ENCODE measurements around the gene LRRC23.

DNA sequence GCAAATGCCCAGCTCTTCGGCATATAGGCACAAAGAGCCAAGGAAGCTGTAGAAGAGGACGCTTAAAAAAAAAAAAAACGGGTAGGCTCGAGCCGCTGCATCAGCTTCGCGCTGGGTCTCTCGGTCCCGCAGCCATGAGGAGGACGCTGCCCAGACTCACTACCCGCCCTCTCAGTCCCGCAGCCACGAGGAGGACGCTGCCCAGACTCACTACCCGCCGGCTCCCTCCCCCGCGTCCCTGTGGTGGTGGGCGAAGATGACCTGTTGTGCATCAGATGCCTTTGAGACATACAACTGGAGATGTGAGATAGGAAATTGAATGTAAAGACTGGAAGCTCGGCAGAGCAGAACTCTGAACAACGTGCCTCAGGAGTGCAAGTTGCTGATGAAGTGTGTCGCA, 20.1 kb upstream of the LRRC23 start:
- TF ChIP-seq, protein P1, sequence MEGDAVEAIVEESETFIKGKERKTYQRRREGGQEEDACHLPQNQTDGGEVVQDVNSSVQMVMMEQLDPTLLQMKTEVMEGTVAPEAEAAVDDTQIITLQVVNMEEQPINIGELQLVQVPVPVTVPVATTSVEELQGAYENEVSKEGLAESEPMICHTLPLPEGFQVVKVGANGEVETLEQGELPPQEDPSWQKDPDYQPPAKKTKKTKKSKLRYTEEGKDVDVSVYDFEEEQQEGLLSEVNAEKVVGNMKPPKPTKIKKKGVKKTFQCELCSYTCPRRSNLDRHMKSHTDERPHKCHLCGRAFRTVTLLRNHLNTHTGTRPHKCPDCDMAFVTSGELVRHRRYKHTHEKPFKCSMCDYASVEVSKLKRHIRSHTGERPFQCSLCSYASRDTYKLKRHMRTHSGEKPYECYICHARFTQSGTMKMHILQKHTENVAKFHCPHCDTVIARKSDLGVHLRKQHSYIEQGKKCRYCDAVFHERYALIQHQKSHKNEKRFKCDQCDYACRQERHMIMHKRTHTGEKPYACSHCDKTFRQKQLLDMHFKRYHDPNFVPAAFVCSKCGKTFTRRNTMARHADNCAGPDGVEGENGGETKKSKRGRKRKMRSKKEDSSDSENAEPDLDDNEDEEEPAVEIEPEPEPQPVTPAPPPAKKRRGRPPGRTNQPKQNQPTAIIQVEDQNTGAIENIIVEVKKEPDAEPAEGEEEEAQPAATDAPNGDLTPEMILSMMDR (conservative IDR thresholded peaks at IDR 0.05; ENCODE audit: low read depth, low read length), result no peak
- TF ChIP-seq EZH2 (IDR thresholded peaks at IDR 0.05; ENCODE audit: low read length, unreplicated experiment) (no peak), EZH2phosphoT487 (IDR thresholded peaks at IDR 0.05; ENCODE audit: borderline replicate concordance, low read length) (no peak)

Measured in PC-3 (cell line).